HG03457 (cell line): Measurements from ENCODE around the gene FAIM2.

Experiments used
- ATAC-seq: cut with Tn5 transposase; IDR thresholded peaks from one replicate; pipeline ENCODE4 v1.9.1; 2021; ENCODE audit warnings: moderate number of reproducible peaks; ENCODE audit not compliant: unreplicated experiment

The FAIM2 gene

GRCh38 chr12:49921299-49921698 lies 17.6 kb upstream of the FAIM2 start:
- no peak for ATAC-seq

GRCh38 chr12:49920915-49921286 lies 17.2 kb upstream of the FAIM2 start:
- ATAC-seq = no peak

- no peak for ATAC-seq
These were observed 16.7 kb upstream of the FAIM2 start for GRCh38 chr12:49920241-49920914.

- no peak for ATAC-seq
These were observed 14.1 kb upstream of the FAIM2 start for GRCh38 chr12:49917788-49918173.

GRCh38 chr12:49917166-49917787 lies 13.6 kb upstream of the FAIM2 start:
- ATAC-seq = no peak

- no peak for ATAC-seq
These were observed 12.6 kb upstream of the FAIM2 start for GRCh38 chr12:49916129-49916919.

- ATAC-seq = no peak
These were observed 8.9 kb upstream of the FAIM2 start for GRCh38 chr12:49912345-49913255.

- ATAC-seq = no peak
These were observed 7.5 kb upstream of the FAIM2 start for GRCh38 chr12:49911213-49911605.

- ATAC-seq = no peak
These were observed 6.9 kb upstream of the FAIM2 start for GRCh38 chr12:49910331-49911212.

- no peak for ATAC-seq
These were observed 6.1 kb upstream of the FAIM2 start for GRCh38 chr12:49909826-49910225.

GRCh38 chr12:49909356-49909755 lies 5.7 kb upstream of the FAIM2 start:
- ATAC-seq = no peak

- ATAC-seq = no peak
These were observed 3.7 kb upstream of the FAIM2 start for GRCh38 chr12:49907352-49907751.

- no peak for ATAC-seq
These were observed 2.1 kb upstream of the FAIM2 start for GRCh38 chr12:49905718-49906314.

- ATAC-seq = no peak
These were observed 901 bp upstream of the FAIM2 start for GRCh38 chr12:49904601-49905000.

- ATAC-seq = no peak
These were observed 375 bp downstream of the FAIM2 start for GRCh38 chr12:49903351-49903699.

GRCh38 chr12:49902399-49903350 lies 1.0 kb downstream of the FAIM2 start:
- ATAC-seq = no peak

- no peak for ATAC-seq
These were observed 1.7 kb downstream of the FAIM2 start for GRCh38 chr12:49901986-49902385.

GRCh38 chr12:49901026-49901425 lies 2.7 kb downstream of the FAIM2 start:
- no peak for ATAC-seq

- ATAC-seq = no peak
These were observed 3.3 kb downstream of the FAIM2 start for GRCh38 chr12:49900371-49900770.
